Measurements from ENCODE around the gene PPP4R1.
A peak's percentile ranks its signal among the peaks of the same experiment; 100 is the strongest.
"Not testable (repeated sequence)": the region's sequence is repeated elsewhere in the genome, so short reads cannot be mapped to it uniquely, and the experiment has no call there.

PPP4R1 gene

DNA sequence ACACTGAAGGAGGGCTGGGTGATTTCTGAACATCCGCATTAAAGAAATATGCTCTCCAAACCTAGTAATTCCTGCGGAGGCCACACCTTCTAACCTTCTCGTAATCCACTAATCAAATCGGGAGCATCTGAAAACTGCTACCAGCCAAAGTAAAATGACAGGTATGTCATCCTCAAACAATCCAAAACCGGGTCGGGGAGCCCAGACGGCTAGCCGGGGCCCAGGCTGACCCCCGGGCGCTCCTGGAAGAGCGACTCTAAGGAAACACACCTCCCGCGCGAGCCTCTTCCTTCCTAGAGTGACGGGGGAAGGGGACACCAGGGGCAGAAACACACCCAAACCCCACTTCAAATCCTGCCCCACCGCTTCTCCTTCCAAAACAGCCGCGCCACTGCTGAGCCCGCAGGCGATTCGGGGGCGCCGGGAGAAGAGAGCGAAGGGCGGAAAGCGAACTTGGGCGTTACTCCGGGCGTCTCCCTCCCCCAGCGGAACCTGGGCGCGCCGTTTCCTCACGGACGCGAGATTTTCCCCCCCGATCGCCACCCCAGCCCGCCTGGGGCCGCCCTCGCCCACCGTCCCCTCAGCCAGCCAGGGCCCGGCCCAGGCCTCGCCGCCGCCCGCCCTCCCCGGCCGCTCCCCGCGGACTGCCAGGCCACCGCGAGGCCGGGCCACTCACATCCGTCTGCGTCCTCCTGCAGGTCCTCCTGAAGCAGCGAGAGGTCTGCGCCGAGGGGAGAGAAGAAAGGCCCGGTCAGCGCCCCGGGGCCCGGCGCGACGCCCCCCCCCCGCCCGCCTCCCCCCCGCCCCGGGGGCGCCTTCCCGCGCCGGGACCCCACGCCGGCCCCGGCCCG lies 584 bp downstream of the PPP4R1 start:
- Mint-ChIP-seq H3K36me3 (peaks cover 5% of the 10 kb centered on the region), H3K4me3 (peak overlapping the region; percentile 91), H3K9me3 (no peaks in the 10 kb centered on the region), H3K27ac (peak overlapping the region; percentile 77), H3K4me1 (peaks cover 33% of the 10 kb centered on the region), H3K27me3 (no peaks in the 10 kb centered on the region)

DNA sequence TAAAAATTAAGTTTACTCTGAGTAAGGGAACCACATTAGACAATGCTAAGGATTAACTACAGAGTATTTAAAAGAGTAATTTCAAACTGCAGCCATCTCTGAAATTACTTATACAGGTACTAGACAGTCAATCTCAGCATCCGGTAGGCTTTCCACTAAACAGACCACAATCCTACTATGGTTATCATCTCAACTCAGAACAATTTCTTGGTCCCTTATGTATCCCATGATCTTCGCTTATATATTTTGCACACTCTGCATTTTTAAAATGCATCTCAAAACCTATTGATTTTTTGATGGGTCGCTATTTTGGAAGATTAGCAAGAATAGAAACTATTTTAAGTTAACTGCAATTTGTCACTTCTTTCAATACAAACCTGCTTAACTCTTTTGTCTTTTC lies 1.4 kb downstream of the PPP4R1 start:
- H3K27ac Mint-ChIP-seq = peak overlapping the region; percentile 77
- H3K9me3 Mint-ChIP-seq = no peaks in the 10 kb centered on the region
- peaks cover 41% of the 10 kb centered on the region for H3K4me1 Mint-ChIP-seq
- H3K27me3 Mint-ChIP-seq = no peaks in the 10 kb centered on the region
- H3K36me3 Mint-ChIP-seq = peaks cover 5% of the 10 kb centered on the region
- peak overlapping the region; percentile 91 for H3K4me3 Mint-ChIP-seq

DNA sequence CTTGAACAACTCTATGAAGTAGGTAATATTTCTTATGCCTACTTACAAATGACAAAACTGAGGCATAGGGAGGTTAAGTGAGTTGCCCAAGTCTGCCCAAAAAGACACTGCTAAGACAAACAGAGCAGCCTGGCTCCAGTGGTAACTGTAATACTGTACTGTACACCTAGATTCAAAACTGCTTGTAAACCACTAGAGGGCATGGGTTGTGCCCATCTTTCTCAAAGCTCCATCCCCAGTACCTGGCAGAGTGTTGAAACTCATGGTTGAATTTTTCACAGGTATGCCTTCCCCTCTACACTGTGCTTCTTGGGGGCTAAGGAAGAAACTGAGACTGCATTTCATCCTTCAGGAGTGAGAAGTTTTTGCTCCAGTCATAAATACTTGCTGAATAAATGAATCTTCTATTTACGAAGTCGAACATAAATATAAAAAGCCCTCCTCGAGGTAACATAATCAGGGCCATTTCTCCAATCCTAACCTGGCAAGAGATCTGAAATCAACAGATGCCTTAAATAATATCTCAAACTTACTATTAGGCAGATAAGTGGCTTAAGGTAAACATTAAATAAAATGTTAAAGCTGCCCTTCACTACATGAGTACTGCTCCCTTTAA lies 2.0 kb downstream of the PPP4R1 start:
- H3K4me1 Mint-ChIP-seq = peaks cover 42% of the 10 kb centered on the region
- H3K9me3 Mint-ChIP-seq = no peaks in the 10 kb centered on the region
- H3K4me3 Mint-ChIP-seq = peak overlapping the region; percentile 91
- no peaks in the 10 kb centered on the region for H3K27me3 Mint-ChIP-seq
- H3K27ac Mint-ChIP-seq = peak overlapping the region; percentile 10
- peaks cover 5% of the 10 kb centered on the region for H3K36me3 Mint-ChIP-seq

DNA sequence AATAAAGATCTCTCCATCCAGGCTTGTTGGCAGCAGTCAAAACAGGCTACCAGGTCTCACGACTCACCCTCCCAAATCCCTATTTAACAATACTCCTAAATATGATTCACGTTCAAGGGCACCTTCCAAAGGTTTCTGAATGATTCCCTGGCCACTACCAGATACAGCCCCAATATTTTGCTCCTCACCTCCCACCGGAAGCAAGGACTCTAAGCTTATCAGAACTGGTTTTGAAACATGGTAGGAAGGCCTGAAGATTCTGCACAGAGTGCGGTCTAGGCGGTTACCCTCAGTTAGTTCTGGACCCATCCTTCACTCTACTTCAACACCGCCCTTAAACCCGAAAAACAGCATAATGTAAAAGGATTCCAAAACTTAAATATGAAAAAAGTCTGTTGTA lies 5.2 kb downstream of the PPP4R1 start:
- Mint-ChIP-seq H3K9me3 (no peaks in the 10 kb centered on the region), H3K36me3 (peaks cover 7% of the 10 kb centered on the region), H3K27me3 (no peaks in the 10 kb centered on the region), H3K4me1 (peaks cover 43% of the 10 kb centered on the region), H3K27ac (peak overlapping the region; percentile 19), H3K4me3 (no peak overlapping the region)

DNA sequence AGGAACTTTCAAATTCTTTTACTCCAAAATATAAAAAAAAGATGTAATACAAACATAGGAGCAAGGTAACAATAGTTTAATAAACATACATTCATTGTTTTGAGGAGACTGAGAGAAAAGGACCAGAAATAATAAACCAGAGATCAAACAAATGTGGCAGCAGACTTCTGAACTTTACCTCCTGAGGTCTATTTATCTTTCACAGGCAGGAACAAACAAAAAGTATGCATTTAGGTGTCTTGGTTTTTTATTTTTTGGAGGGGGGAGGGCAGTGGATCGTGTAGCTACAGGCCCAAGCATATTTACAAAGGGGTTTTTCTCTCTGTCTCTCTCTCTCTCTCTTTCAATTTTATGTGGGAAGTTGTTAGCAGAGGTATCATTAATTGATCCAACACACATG lies 5.6 kb downstream of the PPP4R1 start:
- Mint-ChIP-seq H3K27ac (peak overlapping the region; percentile 19), H3K36me3 (peaks cover 7% of the 10 kb centered on the region), H3K27me3 (no peaks in the 10 kb centered on the region), H3K4me1 (peaks cover 44% of the 10 kb centered on the region), H3K9me3 (no peaks in the 10 kb centered on the region), H3K4me3 (no peak overlapping the region)

DNA sequence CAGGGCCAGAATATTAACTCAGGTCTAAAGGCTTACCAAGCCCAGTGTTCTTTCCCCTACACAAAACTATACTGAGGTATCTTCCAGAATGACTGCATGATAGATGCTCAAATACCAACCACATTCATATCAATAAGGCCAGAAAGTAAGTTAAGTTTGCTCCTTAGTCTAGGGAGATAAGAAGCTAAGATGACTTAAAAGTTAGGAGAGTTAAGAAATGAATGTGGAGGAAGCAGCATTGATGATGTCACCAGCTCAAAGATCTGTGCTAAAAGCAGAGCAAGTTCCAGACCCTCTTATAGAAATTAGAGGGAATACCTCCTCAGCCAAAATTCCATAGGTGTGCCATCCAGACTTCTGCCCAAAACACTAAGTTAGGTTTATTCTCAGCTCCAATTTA lies 6.1 kb downstream of the PPP4R1 start:
- H3K36me3 Mint-ChIP-seq = peaks cover 7% of the 10 kb centered on the region
- no peaks in the 10 kb centered on the region for H3K27me3 Mint-ChIP-seq
- no peak overlapping the region for H3K4me3 Mint-ChIP-seq
- H3K9me3 Mint-ChIP-seq = no peaks in the 10 kb centered on the region
- H3K4me1 Mint-ChIP-seq = peaks cover 40% of the 10 kb centered on the region
- H3K27ac Mint-ChIP-seq = no peak overlapping the region

DNA sequence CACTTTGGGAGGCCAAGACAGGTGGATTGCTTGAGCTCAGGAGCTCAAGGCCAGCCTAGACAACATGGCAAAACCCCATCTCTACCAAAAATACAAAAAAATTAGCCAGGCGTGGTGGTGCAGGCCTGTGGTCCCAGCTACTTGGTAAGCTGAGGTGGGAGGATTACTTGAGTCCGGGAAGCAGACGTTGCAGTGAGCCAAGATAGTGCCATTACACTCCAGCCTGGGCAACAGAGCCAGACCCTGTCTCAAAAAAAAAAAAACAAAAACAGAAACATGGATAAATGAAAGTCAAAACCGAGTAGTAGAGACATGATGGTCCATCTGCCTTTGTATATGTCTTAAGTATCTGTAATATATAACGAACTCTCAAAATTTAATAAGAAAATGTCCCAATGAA lies 7.2 kb downstream of the PPP4R1 start:
- not testable (repeated sequence) for H3K36me3 Mint-ChIP-seq, H3K4me3 Mint-ChIP-seq, H3K27ac Mint-ChIP-seq, H3K9me3 Mint-ChIP-seq, H3K27me3 Mint-ChIP-seq
- peaks cover 28% of the 10 kb centered on the region for H3K4me1 Mint-ChIP-seq

DNA sequence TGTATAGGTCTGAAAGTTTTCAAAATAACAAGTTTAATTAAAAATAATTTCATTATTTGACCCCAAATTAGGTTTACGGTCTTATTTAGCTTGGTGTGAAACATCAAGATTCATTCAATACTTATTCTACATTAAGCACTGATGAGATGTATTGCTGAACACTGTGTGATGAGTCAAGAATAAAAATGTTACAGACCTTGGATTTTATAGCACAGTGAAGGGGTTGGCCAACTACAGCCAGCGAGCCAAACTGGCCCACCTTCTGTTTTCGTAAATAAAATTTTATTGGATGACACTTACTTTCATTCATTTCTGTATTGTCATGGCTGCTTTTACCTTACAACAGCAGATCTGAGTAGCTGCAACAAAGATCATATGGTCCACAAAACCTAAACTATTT lies 8.3 kb downstream of the PPP4R1 start:
- H3K9me3 Mint-ChIP-seq = no peaks in the 10 kb centered on the region
- H3K27me3 Mint-ChIP-seq = no peaks in the 10 kb centered on the region
- H3K36me3 Mint-ChIP-seq = peaks cover 9% of the 10 kb centered on the region
- no peak overlapping the region for H3K27ac Mint-ChIP-seq
- peaks cover 25% of the 10 kb centered on the region for H3K4me1 Mint-ChIP-seq
- H3K4me3 Mint-ChIP-seq = no peak overlapping the region

DNA sequence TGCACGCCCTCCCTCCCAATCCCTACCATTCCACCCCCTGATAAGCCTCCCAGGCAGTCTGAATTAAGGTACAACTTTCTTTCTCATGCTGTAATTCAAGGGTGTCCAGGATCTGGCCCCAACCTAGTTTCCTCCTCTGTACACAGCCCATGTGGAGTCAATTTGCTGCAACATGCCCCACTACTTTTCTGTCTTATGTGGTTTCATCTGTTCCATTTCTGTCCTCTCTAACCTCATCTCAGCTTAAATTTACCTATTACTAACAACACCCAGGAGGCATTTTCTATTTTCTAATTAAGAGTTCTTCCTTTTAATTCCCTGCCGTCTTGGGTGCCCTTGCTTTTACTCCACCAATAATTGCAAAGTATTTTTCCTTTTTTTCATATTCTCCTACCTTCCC lies 10.0 kb downstream of the PPP4R1 start:
- Mint-ChIP-seq H3K4me1 (peaks cover 24% of the 10 kb centered on the region), H3K9me3 (no peaks in the 10 kb centered on the region), H3K27ac (no peak overlapping the region), H3K36me3 (peaks cover 11% of the 10 kb centered on the region), H3K4me3 (no peak overlapping the region), H3K27me3 (no peaks in the 10 kb centered on the region)

DNA sequence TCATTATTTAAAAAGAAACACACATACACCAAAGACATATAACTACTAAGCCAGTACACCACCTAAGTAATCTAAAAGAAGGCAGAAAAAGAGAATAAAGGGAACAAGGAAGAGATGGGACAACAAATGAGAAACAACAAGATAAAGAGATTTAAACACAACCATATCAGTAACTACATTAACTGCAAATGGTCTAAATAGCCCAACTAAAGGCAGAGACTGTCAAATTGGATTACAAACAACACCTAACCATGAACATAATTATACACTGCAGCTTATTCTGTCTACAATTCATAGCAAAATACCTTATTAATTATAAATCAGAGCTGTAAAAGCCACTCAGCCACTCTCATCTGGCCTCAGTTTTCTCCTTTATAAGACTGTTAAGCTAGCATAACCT lies 15.0 kb downstream of the PPP4R1 start:
- Mint-ChIP-seq H3K27me3 (no peaks in the 10 kb centered on the region), H3K9me3 (peaks cover 7% of the 10 kb centered on the region), H3K36me3 (peaks cover 24% of the 10 kb centered on the region), H3K4me3 (no peak overlapping the region), H3K27ac (no peak overlapping the region), H3K4me1 (peaks cover 25% of the 10 kb centered on the region)

DNA sequence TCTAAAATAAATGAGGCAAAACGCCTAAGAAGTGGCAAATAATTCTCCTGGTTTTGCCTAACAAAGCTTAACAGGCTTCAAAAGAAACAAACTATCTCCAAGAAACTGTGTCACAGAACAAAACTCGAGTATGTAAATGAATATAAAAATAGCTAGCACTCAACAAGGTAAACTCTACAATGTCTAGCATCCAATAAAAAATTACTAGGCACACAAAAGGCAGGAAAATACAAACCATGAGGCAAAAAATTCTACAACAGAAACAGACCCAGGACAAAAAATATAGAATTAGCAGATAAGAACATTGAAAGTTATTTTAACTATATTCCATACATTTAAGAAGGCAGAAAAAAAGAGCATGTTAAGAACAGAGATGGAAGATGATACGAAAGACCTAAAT lies 16.8 kb downstream of the PPP4R1 start:
- Mint-ChIP-seq H3K36me3 (peaks cover 26% of the 10 kb centered on the region), H3K4me3 (no peak overlapping the region), H3K27ac (no peak overlapping the region), H3K9me3 (peaks cover 7% of the 10 kb centered on the region), H3K27me3 (no peaks in the 10 kb centered on the region), H3K4me1 (peaks cover 22% of the 10 kb centered on the region)

DNA sequence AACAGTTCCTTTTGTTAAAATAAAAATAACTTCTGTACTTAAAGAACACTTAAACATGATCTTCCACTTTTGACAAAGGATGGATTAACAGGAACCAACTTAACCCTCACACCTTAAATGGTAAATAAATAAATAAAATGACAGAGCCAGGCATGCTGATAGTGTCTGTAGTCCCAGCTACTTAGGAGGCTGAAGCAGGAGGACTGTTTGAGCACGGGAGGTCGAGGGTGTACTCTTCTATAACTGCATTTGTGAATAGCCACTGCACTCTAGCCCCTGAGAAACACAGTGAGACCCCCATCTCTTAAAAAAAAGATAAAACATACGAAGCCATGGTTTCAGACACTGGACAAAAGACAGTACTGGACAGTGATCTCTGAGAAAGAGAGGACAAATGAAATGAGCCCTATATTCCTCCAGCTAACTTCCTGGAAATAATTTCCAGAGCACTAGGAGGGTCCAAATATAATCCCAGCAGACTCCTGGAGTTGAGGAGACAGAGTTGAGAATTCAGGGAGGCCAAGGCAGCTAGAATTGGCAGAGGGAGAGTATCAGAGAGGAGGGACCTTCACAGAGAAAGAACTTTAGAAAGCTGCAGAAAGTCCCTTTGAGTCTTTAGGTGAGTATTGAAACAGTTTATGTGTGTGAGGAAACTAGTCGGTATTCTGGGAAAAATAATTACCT lies 17.4 kb downstream of the PPP4R1 start:
- no peak overlapping the region for H3K27ac Mint-ChIP-seq
- H3K36me3 Mint-ChIP-seq = peaks cover 29% of the 10 kb centered on the region

DNA sequence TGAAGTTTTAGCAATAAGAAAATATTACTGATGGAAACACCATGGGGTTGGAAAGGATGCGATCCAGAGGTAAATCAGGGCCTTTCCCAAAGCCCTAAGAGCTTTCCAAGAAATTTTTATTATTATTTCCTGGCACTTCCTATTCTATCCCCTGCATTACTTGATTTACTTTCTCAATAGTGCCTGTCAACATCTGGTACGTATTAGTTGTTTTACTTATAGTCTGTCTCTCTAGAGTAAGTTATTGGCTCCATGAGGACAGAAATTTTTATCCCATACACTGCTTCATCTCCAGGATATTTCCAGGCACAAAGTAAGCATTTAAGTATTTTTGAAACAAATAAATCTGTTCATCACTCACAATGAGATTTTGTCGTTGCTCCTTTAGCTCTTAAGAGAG lies 18.1 kb downstream of the PPP4R1 start:
- Mint-ChIP-seq H3K4me1 (peaks cover 22% of the 10 kb centered on the region), H3K27ac (no peak overlapping the region), H3K9me3 (peaks cover 7% of the 10 kb centered on the region), H3K36me3 (peaks cover 25% of the 10 kb centered on the region), H3K4me3 (no peak overlapping the region), H3K27me3 (no peaks in the 10 kb centered on the region)

More for the DNA sequence above, 17.4 kb downstream of the PPP4R1 start:
- H3K4me3 Mint-ChIP-seq = no peak overlapping the region
- H3K9me3 Mint-ChIP-seq = peaks cover 7% of the 10 kb centered on the region
- H3K27me3 Mint-ChIP-seq = no peaks in the 10 kb centered on the region
- peaks cover 22% of the 10 kb centered on the region for H3K4me1 Mint-ChIP-seq

DNA sequence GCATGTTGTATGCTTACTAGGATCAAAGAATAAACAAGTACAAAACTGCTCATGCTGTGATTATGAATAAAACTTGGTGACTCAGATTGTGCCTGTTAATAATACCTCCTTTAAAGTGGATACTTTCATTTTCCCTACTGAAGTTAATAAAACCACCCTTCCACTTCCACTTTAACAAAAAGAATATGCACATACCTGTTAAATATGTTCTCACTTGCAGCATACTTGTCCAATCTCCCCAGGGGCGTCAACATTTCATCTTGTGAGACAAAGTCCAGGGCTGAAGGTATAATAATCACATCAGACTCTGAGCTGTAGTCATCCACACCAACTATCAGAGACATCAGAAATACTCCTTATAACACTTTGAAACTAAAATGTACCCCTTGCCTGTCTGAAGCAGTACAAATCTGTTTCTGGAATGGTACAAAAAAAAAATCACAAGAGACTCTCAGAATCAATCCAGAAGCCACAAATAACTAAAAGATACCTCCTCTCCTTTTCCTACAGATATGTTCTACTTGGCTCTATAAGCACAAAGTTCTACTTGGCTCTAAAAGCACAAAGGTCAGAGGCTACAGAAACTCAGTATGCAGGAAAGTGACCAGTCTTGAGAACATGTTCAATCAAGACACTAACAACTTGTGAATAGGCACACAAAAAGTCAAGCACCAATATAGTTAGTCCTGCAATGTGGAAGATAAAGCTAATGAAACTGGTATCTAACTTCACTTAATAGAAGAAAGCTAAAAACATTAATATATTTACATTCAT lies 19.3 kb downstream of the PPP4R1 start:
- Mint-ChIP-seq H3K9me3 (peaks cover 7% of the 10 kb centered on the region), H3K36me3 (peaks cover 27% of the 10 kb centered on the region), H3K4me1 (peaks cover 22% of the 10 kb centered on the region), H3K27ac (no peak overlapping the region), H3K27me3 (no peaks in the 10 kb centered on the region), H3K4me3 (no peak overlapping the region)

DNA sequence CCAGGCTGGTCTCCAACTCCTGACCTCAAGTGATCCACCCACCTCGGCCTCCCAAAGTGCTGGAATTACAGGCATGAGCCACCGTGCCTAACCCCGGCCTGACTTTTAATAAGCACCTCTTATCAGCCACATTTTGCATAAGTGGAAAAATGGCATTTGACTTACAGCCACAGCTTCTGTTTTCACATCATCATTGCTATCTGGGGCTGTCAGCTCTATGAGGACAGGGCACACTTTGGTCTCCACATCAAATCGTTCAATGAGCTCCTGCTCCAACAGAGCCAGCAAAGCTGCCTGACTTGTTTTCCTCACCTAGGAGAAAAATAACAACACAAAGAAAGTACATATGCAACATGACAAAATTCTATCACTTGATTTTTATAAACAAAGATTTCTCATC lies 26.4 kb downstream of the PPP4R1 start:
- Mint-ChIP-seq H3K4me3 (no peak overlapping the region), H3K27ac (no peak overlapping the region), H3K4me1 (no peaks in the 10 kb centered on the region), H3K36me3 (peaks cover 37% of the 10 kb centered on the region), H3K27me3 (no peaks in the 10 kb centered on the region), H3K9me3 (no peaks in the 10 kb centered on the region)
